ENCODE results near the gene SERINC2.
"Not testable (repeated sequence)": the region's sequence is repeated elsewhere in the genome, so short reads cannot be mapped to it uniquely, and the experiment has no call there.

GRCh38 chr1:31472314-31472651 is 59.3 kb downstream of the SERINC2 start:
- TF ChIP-seq TCF7L2 (IDR thresholded peaks at IDR 0.05; ENCODE audit: borderline replicate concordance, extremely low read depth, insufficient read depth, insufficient read length); POLR2AphosphoS5 (IDR thresholded peaks at IDR 0.05; ENCODE audit: low read depth, low read length); POLR2A (IDR thresholded peaks at IDR 0.05; ENCODE audit: borderline replicate concordance, extremely low read depth, insufficient read depth, insufficient read length); EZH2 (IDR thresholded peaks at IDR 0.05); JUND (IDR thresholded peaks at IDR 0.05); SP1 (IDR thresholded peaks at IDR 0.05; ENCODE audit: low read depth); YY1 (IDR thresholded peaks at IDR 0.05; ENCODE audit: extremely low read depth, insufficient replicate concordance, low read depth, low read length); SRF (IDR thresholded peaks at IDR 0.05; ENCODE audit: low read depth); FOSL1 (IDR thresholded peaks at IDR 0.05; ENCODE audit: low read depth); MAX (IDR thresholded peaks at IDR 0.05); CEBPB (IDR thresholded peaks at IDR 0.05; ENCODE audit: low read depth): not testable (repeated sequence)
- TF ChIP-seq, protein P1, sequence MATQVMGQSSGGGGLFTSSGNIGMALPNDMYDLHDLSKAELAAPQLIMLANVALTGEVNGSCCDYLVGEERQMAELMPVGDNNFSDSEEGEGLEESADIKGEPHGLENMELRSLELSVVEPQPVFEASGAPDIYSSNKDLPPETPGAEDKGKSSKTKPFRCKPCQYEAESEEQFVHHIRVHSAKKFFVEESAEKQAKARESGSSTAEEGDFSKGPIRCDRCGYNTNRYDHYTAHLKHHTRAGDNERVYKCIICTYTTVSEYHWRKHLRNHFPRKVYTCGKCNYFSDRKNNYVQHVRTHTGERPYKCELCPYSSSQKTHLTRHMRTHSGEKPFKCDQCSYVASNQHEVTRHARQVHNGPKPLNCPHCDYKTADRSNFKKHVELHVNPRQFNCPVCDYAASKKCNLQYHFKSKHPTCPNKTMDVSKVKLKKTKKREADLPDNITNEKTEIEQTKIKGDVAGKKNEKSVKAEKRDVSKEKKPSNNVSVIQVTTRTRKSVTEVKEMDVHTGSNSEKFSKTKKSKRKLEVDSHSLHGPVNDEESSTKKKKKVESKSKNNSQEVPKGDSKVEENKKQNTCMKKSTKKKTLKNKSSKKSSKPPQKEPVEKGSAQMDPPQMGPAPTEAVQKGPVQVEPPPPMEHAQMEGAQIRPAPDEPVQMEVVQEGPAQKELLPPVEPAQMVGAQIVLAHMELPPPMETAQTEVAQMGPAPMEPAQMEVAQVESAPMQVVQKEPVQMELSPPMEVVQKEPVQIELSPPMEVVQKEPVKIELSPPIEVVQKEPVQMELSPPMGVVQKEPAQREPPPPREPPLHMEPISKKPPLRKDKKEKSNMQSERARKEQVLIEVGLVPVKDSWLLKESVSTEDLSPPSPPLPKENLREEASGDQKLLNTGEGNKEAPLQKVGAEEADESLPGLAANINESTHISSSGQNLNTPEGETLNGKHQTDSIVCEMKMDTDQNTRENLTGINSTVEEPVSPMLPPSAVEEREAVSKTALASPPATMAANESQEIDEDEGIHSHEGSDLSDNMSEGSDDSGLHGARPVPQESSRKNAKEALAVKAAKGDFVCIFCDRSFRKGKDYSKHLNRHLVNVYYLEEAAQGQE (IDR thresholded peaks at IDR 0.05; ENCODE audit: low read depth) = not testable (repeated sequence)
- TF ChIP-seq, protein P2, sequence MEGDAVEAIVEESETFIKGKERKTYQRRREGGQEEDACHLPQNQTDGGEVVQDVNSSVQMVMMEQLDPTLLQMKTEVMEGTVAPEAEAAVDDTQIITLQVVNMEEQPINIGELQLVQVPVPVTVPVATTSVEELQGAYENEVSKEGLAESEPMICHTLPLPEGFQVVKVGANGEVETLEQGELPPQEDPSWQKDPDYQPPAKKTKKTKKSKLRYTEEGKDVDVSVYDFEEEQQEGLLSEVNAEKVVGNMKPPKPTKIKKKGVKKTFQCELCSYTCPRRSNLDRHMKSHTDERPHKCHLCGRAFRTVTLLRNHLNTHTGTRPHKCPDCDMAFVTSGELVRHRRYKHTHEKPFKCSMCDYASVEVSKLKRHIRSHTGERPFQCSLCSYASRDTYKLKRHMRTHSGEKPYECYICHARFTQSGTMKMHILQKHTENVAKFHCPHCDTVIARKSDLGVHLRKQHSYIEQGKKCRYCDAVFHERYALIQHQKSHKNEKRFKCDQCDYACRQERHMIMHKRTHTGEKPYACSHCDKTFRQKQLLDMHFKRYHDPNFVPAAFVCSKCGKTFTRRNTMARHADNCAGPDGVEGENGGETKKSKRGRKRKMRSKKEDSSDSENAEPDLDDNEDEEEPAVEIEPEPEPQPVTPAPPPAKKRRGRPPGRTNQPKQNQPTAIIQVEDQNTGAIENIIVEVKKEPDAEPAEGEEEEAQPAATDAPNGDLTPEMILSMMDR (IDR thresholded peaks at IDR 0.05 in 2 of 3, conservative IDR thresholded peaks at IDR 0.05 in 1 of 3; ENCODE audit: borderline replicate concordance in 1 of 3, insufficient read depth in 1 of 3, low read depth in 2 of 3, low read length in 2 of 3) = not testable (repeated sequence)

Measured in HCT116 (cell line).